ENCODE results near the gene DDX3X. TPM values are rescaled to one million over a fixed set of nuclear protein-coding genes. Genes with fewer than 3 reads are reported as not detected.

Gene DDX3X
- total and polyA plus RNA-seq, 12 donors = 36.8 to 247 (median 153) TPM

- 1% methylated on average over 19 to 59 of the region's 64 CpGs for WGBS, 2 donors
- peak overlapping the region; percentile 77 to 100 (median 94) for H3K4me3 ChIP-seq
- no peak for TF ChIP-seq CTCF (IDR thresholded peaks at IDR 0.05)
- peak; percentile 57 to 77 (median 72) for ATAC-seq
- H3K4me1 ChIP-seq = peaks cover 0 to 55% (median 21%) of the 10 kb centered on the region in 9 donors
- H3K9me3 ChIP-seq = no peaks in the 10 kb centered on the region
- DNase-seq = peak; percentile 78 to 84
- no peaks in the 10 kb centered on the region for H3K27me3 ChIP-seq
- peak overlapping the region; percentile 98 to 100 (median 100) for H3K27ac ChIP-seq
- intact Hi-C loops (cut with DNase I) = loop anchor here in 5 of 10 donors (5.0 to 10.0 kb wide), 5 partner anchors 58 to 248 kb away; partner anchors contain the start of genes NYX (in 2 of the 5) and USP9X (in 2 of the 5)
- peaks cover 0 to 10% (median 0%) of the 10 kb centered on the region in 9 donors for H3K36me3 ChIP-seq
Measured at GRCh38 chrX:41333003-41333743, 789 bp upstream of the DDX3X start.

- WGBS, 2 donors = 0% methylated on average over 45 to 69 of the region's 77 CpGs
- H3K4me1 ChIP-seq = peaks cover 0 to 69% (median 35%) of the 10 kb centered on the region in 9 donors
- H3K36me3 ChIP-seq = peaks cover 0 to 24% (median 0%) of the 10 kb centered on the region in 9 donors
- peak overlapping the region; percentile 77 to 100 (median 94) for H3K4me3 ChIP-seq
- ATAC-seq (peak; percentile 68 to 88 (median 82)), DNase-seq (peak; percentile 84)
- H3K27me3 ChIP-seq = no peaks in the 10 kb centered on the region
- peak overlapping the region; percentile 98 to 100 (median 100) for H3K27ac ChIP-seq
- no peaks in the 10 kb centered on the region for H3K9me3 ChIP-seq
- intact Hi-C loops (cut with DNase I) = loop anchor here in 6 of 10 donors (2.0 to 10.0 kb wide), 6 partner anchors 60 to 250 kb away; partner anchors contain the start of genes NYX (in 2 of the 6) and USP9X (in 2 of the 6)
- TF ChIP-seq CTCF (IDR thresholded peaks at IDR 0.05) = no peak
Measured at GRCh38 chrX:41334363-41335197, 618 bp downstream of the DDX3X start.

- H3K9me3 ChIP-seq = no peaks in the 10 kb centered on the region
- ATAC-seq = no peak
- peak overlapping the region; percentile 77 to 100 (median 94) for H3K4me3 ChIP-seq
- peaks cover 0 to 32% (median 0%) of the 10 kb centered on the region in 9 donors for H3K36me3 ChIP-seq
- DNase-seq = no peak
- H3K27ac ChIP-seq = peak overlapping the region; percentile 98 to 100 (median 100)
- no peaks in the 10 kb centered on the region for H3K27me3 ChIP-seq
- intact Hi-C loops (cut with DNase I) = loop anchor here in 4 of 10 donors (2.0 to 10.0 kb wide), 6 partner anchors 61 to 251 kb away; partner anchors contain the start of genes NYX (in 2 of the 4) and USP9X (in 2 of the 4)
- H3K4me1 ChIP-seq = peaks cover 0 to 70% (median 36%) of the 10 kb centered on the region in 9 donors
- WGBS, 2 donors = 0% methylated on average over 15 of the region's 15 CpGs
- TF ChIP-seq CTCF (IDR thresholded peaks at IDR 0.05) = no peak
Measured at GRCh38 chrX:41335198-41335957, 1.4 kb downstream of the DDX3X start.
